Measurements from ENCODE around the gene OR8G1.
"Not testable (repeated sequence)": the region's sequence is repeated elsewhere in the genome, so short reads cannot be mapped to it uniquely, and the experiment has no call there.

OR8G1 gene, protein sequence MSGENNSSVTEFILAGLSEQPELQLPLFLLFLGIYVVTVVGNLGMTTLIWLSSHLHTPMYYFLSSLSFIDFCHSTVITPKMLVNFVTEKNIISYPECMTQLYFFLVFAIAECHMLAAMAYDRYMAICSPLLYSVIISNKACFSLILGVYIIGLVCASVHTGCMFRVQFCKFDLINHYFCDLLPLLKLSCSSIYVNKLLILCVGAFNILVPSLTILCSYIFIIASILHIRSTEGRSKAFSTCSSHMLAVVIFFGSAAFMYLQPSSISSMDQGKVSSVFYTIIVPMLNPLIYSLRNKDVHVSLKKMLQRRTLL

GRCh38 chr11:124240621-124241397 is at the start of gene OR8G1:
OR8G1 (plus strand) TSS chr11:124241095; CDS start chr11:124249676, 8,581 bp downstream.
- no peak for DNase-seq

DNA sequence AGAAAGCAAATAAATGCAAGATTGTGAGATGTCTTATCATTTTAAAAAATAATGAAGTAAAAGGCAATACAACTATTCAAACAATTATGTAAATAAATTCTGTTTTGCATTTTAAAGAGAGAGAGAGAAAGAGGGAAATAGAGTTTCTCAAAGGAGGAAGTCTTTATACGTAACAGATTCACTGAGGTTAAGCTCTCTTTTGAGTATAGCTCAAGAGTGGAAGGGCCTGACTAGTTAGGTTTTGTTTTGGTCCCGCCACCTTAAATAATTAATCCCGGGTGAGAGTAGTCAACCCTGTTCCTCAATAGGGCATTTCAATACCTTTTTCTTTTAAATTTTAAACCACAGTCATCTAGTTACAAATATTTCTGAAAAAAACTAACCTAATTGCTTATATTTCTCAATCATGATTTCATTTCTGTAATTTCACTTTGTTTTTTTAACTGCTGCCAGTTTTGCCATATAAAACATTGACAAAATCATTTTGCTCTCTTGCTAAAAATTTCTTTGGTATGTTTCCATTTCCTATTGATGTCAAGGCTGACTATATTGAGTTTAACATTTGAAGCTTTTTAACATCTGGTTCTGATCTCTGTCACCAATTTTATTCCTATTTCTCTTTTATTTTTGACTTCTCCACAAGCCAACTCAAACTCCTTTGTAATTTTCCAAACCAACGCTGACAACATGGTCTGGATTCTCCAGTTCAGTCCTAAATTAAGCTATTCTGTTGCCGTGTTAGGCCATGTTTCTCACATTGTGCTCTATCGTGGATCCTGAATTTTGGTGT is 47.5 kb upstream of the OR8G1 start:
- DNase-seq: no peak

DNA sequence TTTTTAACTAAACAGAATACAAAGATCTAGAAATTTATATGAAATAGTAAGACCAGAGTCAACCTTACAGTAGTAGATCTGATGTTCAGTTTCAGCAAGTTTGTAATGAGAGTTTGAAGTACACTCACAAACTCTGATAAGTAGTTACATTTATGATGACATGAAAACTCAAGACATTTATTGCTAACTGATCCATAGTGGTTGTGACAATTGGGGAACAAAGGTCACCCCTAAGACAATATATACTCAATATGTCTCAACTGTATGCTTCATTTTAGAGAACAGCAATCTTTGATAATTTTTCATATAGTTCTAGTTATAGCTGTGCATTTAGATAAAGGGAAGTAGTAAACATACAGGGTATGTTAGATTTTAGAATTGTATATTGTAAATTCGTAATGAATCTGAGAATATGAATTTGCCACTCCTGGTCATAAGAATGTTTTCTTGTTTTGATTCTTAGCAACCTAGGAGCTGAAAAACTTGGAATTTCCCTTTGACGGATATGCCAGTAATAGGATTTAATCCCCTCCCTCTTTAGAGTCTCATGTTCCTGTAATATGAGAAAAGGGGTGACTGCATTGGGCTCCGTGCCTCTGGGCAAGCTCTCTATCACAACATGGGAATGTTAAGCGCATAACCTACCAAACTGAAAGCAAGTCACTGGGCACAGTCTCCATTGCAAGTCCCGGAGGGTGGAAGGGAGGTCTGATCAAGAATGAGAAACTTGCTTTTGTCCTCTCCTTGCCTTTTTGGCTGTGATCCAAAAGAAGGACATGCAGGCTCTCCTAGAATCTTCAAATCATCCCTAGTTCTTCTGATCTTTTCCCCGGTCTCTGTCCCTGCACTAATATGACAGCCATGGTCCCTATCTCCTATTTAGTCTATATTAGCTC is 46.4 kb upstream of the OR8G1 start:
- peak; percentile 38 for DNase-seq

DNA sequence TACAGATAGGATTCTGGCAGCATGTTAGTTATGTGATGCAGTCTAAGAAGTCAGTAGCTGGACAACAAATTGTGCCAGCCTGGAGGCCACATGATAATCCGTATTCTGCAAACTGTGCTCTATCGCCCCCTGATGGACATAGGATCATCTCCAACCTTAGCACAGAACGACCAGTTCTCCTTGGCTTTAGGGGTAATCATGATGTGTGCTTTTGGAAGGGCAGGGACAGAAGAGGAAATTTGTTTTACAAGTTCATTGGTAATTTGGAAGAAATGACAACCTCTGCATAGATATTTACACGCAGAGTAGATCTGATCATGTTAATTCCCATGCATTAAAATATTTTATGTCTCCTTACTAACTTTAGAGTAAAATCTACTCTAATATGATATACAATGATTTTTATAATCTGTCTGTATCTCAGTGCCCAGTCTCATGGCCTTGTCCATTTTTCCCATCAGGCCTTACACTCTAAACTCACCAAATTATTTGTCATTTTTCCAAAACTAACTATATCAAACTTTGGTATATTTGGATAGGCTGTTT is 45.6 kb upstream of the OR8G1 start:
- DNase-seq: peak; percentile 61

DNA sequence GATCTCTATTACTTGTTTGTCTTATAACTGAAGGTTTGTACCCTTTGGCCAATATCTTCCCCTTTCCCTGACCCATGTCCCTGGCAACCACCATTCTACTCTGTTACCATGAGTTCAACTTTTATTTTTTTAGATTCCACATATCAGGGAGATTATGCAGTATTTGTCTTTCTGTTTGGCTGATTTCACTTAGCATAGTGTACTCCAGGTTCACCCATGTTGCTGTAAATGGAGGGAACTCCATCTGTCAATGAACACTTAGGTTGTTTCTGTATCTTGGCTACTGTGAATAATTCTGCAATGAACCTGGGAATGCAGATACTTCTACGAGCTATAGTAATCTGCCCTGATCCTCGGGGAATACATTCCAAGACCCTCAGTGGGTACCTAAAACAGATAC is 42.9 kb upstream of the OR8G1 start:
- DNase-seq: no peak

DNA sequence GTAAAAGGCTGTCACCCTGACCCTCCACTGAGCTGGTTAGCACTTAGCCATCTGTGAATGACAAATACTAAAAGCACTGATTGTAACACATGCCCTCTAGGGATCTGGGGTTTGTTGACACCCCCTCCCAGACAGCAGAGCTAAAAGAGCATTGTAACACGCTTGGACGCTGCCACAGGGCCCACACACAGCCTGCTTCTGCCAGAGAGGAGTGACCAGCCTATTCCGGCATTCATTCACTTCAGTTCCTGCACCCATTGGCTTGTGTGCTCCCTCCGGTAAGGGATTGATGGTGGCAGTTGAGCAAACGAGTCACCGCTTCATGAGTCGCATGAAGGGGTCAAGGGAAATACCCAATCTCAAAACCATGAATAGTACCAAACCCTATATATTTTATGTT is 42.0 kb upstream of the OR8G1 start:
- DNase-seq: no peak

DNA sequence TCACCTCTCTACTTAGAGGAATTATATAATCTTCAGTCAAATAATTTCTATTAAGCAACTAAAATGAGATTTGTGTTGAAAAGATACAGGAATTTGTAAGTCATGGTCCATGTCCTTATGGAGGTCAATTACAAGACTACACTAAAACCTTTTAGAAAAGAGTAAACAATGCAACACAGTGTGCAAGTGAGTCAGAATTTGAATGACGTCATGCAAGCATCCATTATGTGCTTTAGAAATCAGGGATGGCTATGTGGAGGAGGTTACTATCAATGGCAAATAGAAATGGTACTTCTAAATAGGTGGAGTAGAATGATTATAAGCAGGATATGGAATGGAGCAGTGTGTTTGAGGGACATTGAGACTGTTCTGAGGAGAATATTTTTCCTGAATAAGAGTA is 41.2 kb upstream of the OR8G1 start:
- DNase-seq: no peak

GRCh38 chr11:124200671-124201070 is 40.2 kb upstream of the OR8G1 start:
- no peak for DNase-seq

- DNase-seq: no peak
Measured at GRCh38 chr11:124202951-124203350, 37.9 kb upstream of the OR8G1 start.

DNA sequence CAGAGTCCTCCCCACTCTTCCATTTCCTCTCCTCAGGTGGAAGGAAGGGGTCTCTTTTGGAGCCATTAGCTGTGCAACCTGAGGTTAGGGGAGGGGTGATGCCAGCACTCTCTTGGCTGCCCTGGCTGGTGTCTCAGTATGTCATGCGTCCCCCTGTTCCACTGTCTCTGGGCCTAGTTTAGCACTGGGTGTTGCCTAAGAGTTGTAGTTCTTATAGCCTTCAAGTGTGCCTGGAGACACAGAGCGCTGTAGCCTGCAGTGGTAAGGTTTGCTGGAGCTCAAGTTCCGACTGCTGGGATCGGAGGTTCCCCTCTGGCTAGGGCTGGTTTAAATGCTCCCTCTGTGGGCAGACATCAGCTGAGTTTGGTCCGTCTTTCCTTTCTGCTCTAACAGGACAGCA is 36.9 kb upstream of the OR8G1 start:
- no peak for DNase-seq

DNA sequence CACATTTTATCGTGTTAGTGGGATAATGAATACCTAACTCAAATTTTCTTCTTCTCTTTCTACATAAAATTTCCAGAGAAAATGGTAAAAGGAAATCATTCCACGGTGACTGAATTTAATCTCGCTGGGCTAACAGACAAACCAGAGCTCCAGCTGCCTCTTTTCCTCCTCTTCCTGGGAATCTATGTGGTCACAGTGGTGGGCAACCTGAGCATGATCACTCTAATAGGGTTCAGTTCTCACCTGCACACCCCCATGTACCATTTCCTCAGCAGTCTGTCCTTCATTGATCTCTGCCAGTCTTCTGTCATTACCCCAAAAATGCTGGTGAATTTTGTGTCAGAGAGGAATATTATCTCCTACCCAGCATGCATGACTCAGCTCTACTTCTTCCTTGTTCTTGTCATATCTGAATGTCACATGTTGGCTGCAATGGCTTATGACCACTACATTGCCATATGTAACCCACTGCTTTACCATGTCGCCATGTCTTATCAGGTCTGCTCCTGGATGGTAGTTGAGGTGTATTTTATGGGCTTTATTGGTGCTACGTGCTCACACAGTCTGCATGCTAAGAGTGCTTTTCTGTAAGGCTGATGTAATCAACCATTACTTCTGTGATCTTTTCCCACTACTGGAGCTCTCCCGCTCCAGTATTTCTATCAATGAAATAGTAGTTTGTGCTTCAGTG is 33.6 kb upstream of the OR8G1 start:
- no peak for DNase-seq

DNA sequence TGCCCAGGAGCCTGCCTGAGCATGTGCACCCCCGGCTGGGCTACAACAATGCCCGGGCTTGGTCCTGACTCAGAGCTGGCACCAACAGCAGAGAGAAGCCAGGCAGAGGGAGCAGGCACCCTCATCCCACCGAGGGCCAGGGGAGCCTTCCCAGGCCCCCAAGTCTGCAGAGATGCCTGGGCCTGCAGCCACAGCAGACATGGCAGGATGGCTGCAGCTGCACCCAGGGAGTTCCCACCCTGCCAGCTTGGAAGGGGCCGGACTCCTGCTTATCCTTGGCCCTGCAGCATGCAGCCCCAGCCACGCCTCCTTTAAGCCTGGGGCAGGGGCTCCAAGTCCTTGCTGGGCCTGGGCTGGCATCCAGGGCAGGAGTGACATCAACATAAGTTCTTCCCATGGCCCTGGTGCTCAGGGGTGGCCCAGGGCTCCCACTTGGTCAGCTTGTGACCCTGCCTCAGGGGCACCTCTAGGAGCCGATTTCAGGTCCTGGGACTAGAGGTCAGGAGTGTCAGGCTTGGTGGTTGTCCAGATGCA is 31.0 kb upstream of the OR8G1 start:
- DNase-seq: no peak

DNA sequence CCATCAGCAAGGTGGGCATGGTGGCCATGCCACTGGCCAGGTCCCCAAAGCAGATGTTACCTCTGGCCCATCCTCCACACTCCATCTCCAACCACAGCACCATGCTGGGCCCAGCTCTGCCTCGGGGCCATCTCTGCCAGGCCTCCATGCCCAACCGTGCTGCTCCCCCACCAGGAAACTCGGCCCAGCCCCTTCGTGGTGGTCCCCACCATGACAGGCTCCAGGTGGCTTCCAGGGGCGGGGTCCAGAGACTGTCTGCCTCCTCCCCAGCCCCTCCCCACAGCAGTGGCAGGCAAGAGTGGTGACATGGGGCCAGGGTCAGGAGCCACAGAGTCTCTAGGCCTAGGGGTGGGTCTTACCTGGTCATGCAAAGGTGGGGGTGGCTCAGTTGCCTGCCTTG is 30.5 kb upstream of the OR8G1 start:
- no peak for DNase-seq

DNA sequence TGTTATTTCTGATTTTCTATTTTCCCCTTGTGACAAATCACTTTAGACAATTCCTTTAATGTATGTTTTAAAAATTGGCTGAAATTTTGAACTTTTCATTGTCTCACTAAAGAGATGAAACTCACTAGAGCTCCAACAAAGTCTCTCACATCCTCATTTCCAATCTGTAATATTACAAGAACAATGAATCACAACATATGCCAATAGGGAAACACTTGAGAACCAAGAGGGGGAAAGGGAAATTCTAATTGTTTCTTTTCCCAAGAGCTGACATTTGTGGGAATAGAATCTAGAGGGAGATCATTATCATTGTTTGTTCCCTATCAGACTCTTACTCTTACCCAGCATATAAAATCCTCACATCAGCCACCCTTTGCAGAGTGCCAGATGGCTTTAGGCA is 29.6 kb upstream of the OR8G1 start:
- no peak for DNase-seq

DNA sequence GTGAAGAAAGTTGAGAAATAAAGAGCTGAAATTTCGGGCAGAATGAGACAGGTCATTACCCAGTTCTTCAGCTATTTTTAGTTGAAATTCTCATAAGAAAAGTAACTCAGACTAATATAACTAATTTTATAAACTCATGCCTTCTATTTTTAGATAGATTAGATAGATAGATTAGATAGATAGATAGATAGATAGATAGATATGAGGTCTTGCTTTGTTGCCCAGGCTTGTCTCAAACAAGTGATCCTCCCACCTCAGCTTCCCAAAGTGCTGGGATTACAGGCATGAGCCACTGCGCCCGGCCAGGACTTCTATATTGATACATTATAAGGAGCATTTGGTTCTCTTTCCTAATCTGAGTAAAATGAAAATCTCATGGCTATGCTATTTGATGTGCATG is 26.9 kb upstream of the OR8G1 start:
- DNase-seq: no peak

DNA sequence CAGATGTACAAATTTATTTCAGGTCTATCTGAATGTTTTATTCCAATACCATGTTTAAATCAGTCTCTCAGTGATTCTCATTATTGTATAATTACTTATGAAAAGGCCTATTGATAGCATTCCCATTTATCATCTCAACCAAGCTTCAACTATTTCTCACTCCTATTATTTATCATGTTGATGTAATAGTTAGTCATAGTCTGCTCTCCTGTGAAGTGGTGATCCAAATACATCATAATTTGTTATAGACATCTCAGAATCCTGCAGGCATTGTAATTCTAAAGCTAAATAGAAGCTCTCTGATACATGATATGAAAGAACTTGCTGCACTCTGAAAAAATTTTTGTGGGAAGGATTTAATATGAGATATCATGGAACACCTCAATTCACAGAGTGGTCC is 21.8 kb upstream of the OR8G1 start:
- DNase-seq: no peak

DNA sequence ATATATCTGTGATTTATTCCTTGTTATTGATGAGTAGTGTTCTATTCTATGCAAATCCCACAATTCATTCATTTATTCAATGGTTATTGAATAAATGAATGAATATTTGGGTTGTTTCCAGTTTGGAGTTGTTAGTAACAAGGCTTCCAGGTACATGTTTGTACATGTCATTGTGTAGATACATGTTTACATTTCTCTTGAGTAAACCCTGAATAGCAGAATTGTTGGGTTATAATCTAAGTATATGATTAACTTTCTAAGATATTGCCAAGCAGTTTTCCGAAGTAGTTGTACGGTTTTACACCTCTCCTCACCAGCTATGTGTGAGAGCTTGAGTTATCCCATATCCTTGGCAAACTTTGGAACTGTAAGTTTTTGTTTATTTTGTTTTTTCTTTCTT is 18.5 kb upstream of the OR8G1 start:
- DNase-seq: no peak

- DNase-seq: not testable (repeated sequence)
Measured at GRCh38 chr11:124224618-124225423, 16.1 kb upstream of the OR8G1 start.

- DNase-seq: no peak
Measured at GRCh38 chr11:124225471-124225870, 15.4 kb upstream of the OR8G1 start.

GRCh38 chr11:124233376-124233775 is 7.5 kb upstream of the OR8G1 start:
- DNase-seq: no peak

GRCh38 chr11:124238512-124238911 is 2.4 kb upstream of the OR8G1 start:
- DNase-seq: no peak

Data from NCI-H69 (cell line).